Uterus (tissue), 4 donors: ENCODE measurements around the gene PCDHGC5. TPM values are rescaled to one million over a fixed set of nuclear protein-coding genes. Genes with fewer than 3 reads are reported as not detected.
A peak's percentile ranks its signal among the peaks of the same experiment; 100 is the strongest.

ENCODE experiments used
- DNase-seq, 2 donors: peaks; one replicate each; pipeline ENCODE4 v3.0.0-alpha.2; 2019 to 2020
- H3K27ac ChIP-seq, 2 donors: fragments of 200-600 bp; sonication (generic); 1 replicate in 1 of 2; 2 replicates in 1 of 2; pipeline ENCODE4 v1.5.1; 2016 to 2018
- H3K27me3 ChIP-seq, 2 donors: fragments of 200-600 bp; sonication (generic); one replicate each; pipeline ENCODE4 v1.5.1; 2018 to 2019; ENCODE audit warnings: control low read depth in 1 of 2
- H3K36me3 ChIP-seq, 2 donors: fragments of 200-600 bp; sonication (generic); one replicate each; pipeline ENCODE4 v1.5.1; 2019; ENCODE audit warnings: control low read depth in 1 of 2
- H3K4me1 ChIP-seq, 2 donors: fragments of 200-600 bp; sonication (generic); one replicate each; pipeline ENCODE4 v1.5.1; 2018 to 2019; ENCODE audit warnings: control low read depth in 1 of 2
- H3K4me3 ChIP-seq, 2 donors: fragments of 200-600 bp; sonication (generic); 1 replicate in 1 of 2; 2 replicates in 1 of 2; pipeline ENCODE4 v1.5.1; 2018 to 2019; ENCODE audit warnings: mild to moderate bottlenecking in 1 of 2
- H3K9me3 ChIP-seq, 2 donors: fragments of 200-600 bp; sonication (generic); one replicate each; pipeline ENCODE4 v1.5.1; 2019; ENCODE audit warnings: control low read depth in 1 of 2
- POLR2A ChIP-seq, 2 donors: fragments of 450-650 bp; IDR thresholded peaks; one replicate each; pipeline ENCODE4 v1.6.1; 2016; ENCODE audit warnings: antibody characterized with exemption in 2 of 2, mild to moderate bottlenecking in 1 of 2, moderate library complexity in 1 of 2
- intact Hi-C: fragments of 100-400 bp; cut with DNase I; formaldehyde crosslinking; loops from one replicate; pipeline ENCODE4 v1.15.1; 2023; ENCODE audit warnings: low total_unique reads
- total RNA-seq, 4 donors: library from RNA; depleted of rRNA in 3 of 4; stranded (reverse); fragments of >200 nt in 3 of 4; gene quantifications; one replicate each; pipeline versions ENCODE4 v1.1.0 to v1.2.4, GENCODE V29; 2014 to 2023
- TF ChIP-seq, protein P1 (sequence below), 4 experiments: fragments of 200-600 bp in 2 of 4; fragments of 450-650 bp in 2 of 4; sonication (generic) in 2 of 4; IDR thresholded peaks; one replicate each; pipeline ENCODE4 v1.5.1; 2016 to 2019; ENCODE audit warnings: antibody characterized with exemption in 4 of 4, mild to moderate bottlenecking in 2 of 4, moderate library complexity in 1 of 4
- donor health status: DM: yes; HTN: yes; CAD: no.

PCDHGC5 gene
- total RNA-seq, 4 donors from 2014 or later = under 0.01 to 7.5 (median 3.4) TPM

GRCh38 chr5:141508798-141509611, 20.1 kb downstream of the PCDHGC5 start:
- peak; percentile 81 to 86 for DNase-seq
- Histone ChIP-seq H3K9me3 (no peaks in the 10 kb centered on the region), H3K4me3 (peak overlapping the region; percentile 30 to 37), H3K27ac (peak overlapping the region; percentile 97 to 98), H3K4me1 (peaks cover 17% of the 10 kb centered on the region in 2 donors), H3K36me3 (no peaks in the 10 kb centered on the region), H3K27me3 (no peaks in the 10 kb centered on the region)
- intact Hi-C loops = no loop called here
- TF ChIP-seq, protein P1, sequence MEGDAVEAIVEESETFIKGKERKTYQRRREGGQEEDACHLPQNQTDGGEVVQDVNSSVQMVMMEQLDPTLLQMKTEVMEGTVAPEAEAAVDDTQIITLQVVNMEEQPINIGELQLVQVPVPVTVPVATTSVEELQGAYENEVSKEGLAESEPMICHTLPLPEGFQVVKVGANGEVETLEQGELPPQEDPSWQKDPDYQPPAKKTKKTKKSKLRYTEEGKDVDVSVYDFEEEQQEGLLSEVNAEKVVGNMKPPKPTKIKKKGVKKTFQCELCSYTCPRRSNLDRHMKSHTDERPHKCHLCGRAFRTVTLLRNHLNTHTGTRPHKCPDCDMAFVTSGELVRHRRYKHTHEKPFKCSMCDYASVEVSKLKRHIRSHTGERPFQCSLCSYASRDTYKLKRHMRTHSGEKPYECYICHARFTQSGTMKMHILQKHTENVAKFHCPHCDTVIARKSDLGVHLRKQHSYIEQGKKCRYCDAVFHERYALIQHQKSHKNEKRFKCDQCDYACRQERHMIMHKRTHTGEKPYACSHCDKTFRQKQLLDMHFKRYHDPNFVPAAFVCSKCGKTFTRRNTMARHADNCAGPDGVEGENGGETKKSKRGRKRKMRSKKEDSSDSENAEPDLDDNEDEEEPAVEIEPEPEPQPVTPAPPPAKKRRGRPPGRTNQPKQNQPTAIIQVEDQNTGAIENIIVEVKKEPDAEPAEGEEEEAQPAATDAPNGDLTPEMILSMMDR (IDR thresholded peaks at IDR 0.05) = no peak
- TF ChIP-seq POLR2A (IDR thresholded peaks at IDR 0.05) = peak; percentile 41 to 50

DNA sequence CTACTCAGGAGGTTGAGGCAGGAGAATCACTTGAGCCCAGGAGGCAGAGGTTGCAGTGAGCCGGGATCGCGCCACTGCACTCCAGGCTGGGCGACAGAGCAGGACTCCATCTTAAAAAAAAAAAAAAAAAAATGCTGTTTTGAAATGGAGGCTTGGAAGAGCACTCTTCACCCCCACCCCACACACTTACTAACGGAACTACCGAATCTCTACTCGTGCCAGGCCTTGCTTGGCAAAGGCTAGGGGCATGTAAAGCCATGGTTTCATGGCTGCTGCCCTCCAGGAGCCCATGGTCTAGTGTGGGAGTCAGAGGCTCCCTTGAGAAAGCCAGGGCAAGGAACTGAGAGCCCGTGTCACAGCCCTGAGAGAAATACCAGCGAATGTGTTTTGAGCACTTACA, 21.3 kb downstream of the PCDHGC5 start:
- H3K36me3 ChIP-seq = no peaks in the 10 kb centered on the region
- peaks cover 22 to 25% of the 10 kb centered on the region in 2 donors for H3K4me1 ChIP-seq
- no peak overlapping the region for H3K4me3 ChIP-seq

GRCh38 chr5:141510850-141511601, 22.1 kb downstream of the PCDHGC5 start:
- intact Hi-C loops = no loop called here
- H3K36me3 ChIP-seq = no peaks in the 10 kb centered on the region
- DNase-seq = no peak
- peak overlapping the region; percentile 97 to 98 for H3K27ac ChIP-seq
- H3K4me3 ChIP-seq = no peak overlapping the region
- H3K4me1 ChIP-seq = peaks cover 22 to 25% of the 10 kb centered on the region in 2 donors
- H3K9me3 ChIP-seq = no peaks in the 10 kb centered on the region
- TF ChIP-seq, protein P1 (IDR thresholded peaks at IDR 0.05) = no peak
- TF ChIP-seq POLR2A (IDR thresholded peaks at IDR 0.05) = no peak
- H3K27me3 ChIP-seq = no peaks in the 10 kb centered on the region

More for the DNA sequence above, 21.3 kb downstream of the PCDHGC5 start:
- H3K27me3 ChIP-seq = no peaks in the 10 kb centered on the region
- TF ChIP-seq, protein P1 (IDR thresholded peaks at IDR 0.05) = no peak
- no peak for TF ChIP-seq POLR2A (IDR thresholded peaks at IDR 0.05)
- intact Hi-C loops = no loop called here
- no peak for DNase-seq
- H3K9me3 ChIP-seq = no peaks in the 10 kb centered on the region
- H3K27ac ChIP-seq = peak overlapping the region; percentile 97 to 98

GRCh38 chr5:141511771-141512325, 23.0 kb downstream of the PCDHGC5 start:
- peaks cover 18 to 25% of the 10 kb centered on the region in 2 donors for H3K4me1 ChIP-seq
- no peak for DNase-seq
- H3K36me3 ChIP-seq = no peaks in the 10 kb centered on the region
- peak overlapping the region; percentile 97 to 98 for H3K27ac ChIP-seq
- intact Hi-C loops = no loop called here
- TF ChIP-seq, protein P1 (IDR thresholded peaks at IDR 0.05) = no peak
- TF ChIP-seq POLR2A (IDR thresholded peaks at IDR 0.05) = no peak
- no peaks in the 10 kb centered on the region for H3K9me3 ChIP-seq
- no peaks in the 10 kb centered on the region for H3K27me3 ChIP-seq
- no peak overlapping the region for H3K4me3 ChIP-seq
